Epidermal melanocyte (primary cell): ENCODE data around the gene GALR2.
A peak's percentile ranks its signal among the peaks of the same experiment; 100 is the strongest.

Experiments
- DNase-seq: peaks from one replicate; pipeline ENCODE4 v3.0.0; 2011; ENCODE audit warnings: low spot score; ENCODE audit not compliant: insufficient read length

GALR2 gene

DNA sequence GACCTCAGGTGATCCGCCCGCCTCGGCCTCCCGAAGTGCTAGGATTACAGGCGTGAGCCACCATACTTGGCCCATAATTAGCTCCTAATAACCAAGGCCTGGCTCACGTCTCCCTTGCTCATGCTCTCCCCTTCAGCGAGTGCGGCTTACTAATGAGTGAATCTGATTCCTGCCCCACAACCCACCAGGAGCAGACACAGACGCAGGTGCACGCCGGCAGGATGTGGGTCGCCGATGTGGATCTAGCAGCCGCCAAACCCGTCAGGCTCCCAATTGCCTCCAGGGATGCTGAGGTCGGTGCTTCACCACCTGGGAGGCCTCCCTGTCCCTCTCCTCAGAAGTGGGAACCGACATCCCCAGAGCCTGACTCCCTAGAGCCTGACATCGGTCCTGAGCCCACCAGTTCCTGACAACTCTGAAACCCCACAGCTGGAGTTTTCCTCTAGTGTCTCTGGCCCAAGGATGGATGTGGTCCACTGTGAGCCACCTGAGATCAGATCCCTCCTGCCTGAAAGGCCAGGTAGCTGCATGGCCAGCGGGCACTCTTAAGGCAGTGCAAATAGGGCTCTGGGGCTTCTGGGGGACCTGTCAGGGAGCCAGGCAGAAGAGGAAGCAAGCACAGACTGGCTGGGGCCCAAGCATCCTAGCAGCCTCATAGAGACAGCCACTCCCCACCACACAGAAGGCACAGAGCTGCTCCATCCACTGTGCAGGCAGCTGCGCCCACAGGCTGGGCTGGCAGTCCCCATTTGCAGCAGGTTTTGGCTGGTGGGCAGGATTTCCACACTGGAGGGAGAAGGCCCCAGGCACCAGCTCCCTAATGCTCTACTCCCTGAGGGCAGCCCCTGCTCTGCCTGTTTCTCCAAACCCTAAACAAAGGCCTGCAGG lies 18.2 kb downstream of the GALR2 start:
- no peak for DNase-seq

DNA sequence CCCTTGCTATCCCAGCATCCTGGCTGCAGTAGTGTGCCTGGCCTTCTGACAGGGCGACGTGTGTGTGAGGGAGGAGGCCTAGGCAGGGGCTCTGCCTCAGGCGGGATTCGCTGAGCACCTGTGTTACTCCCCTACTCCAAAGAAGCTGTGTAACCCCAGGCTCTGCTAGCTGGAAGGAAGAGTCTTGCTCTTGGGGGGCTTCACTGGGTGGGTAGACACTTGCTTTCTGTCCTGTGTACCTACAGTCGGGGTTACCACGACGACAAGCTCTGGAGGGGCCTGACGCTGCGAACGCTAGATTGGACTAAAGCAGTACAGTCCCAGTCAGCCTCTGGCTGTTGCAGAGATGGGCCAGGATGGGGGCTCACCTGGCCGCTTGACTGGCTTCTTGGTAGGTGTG lies 19.5 kb downstream of the GALR2 start:
- no peak for DNase-seq

- no peak for DNase-seq
Observed at GRCh38 chr17:76095943-76096342, 21.4 kb downstream of the GALR2 start.

DNA sequence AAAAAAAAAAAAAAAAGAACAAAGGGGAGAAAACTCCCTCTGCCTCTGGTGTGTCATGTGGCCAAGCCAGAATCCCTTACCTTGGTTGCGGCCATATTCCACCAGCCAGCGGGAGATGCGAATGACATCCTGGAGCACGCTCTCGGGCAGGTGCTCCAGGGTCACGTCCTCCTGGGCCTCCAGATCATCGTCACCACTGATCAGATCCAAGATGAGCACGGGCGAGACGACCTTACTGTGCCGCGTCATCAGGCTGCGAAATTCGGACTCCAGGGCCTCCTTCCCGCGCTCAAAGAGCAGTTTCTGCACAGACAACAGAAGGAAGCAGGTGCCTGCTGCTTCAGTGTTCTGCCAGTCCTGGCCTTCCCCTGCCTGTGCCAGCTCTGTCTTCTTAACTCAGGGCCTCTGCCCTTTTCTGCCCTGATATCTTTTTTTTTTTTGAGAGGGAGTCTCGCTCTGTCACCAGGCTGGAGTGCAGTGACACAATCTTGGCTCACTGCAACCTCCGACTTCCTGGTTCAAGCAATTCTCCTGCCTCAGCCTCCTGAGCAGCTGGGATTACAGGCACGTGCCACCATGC lies 23.2 kb downstream of the GALR2 start:
- no peak for DNase-seq

- DNase-seq = no peak
Observed at GRCh38 chr17:76102944-76103273, 28.3 kb downstream of the GALR2 start.

- peak; percentile 85 for DNase-seq
Observed at GRCh38 chr17:76103274-76104139, 28.9 kb downstream of the GALR2 start, which contains the start of gene EXOC7. TSS of gene EXOC7 (minus strand) at chr17:76103787. CDS start at chr17:76103692, 95 bp downstream.

GRCh38 chr17:76104140-76104895 lies 29.7 kb downstream of the GALR2 start:
- no peak for DNase-seq

- DNase-seq = no peak
Observed at GRCh38 chr17:76104896-76105231, 30.3 kb downstream of the GALR2 start.

- DNase-seq = no peak
Observed at GRCh38 chr17:76106703-76107102, 32.1 kb downstream of the GALR2 start.

DNA sequence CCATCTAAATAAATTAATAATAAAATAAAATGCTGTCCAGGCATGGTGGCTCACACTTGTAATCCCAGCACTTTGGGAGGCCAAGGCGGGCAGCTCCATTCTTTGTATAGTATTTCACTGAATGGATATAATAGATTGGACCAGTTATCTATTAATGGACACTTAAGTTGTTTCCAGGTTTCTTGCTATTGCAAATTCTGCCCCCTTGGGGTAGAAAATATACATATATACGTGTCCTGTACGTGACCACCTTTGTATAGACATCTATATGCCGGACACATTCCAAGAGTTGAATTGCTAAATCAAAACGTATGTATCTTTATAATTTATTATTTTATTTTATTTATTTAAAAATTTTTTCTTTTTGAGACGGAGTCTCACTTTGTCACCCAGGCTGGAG lies 32.9 kb downstream of the GALR2 start:
- no peak for DNase-seq

GRCh38 chr17:76111956-76112355 lies 37.4 kb downstream of the GALR2 start:
- DNase-seq = no peak

DNA sequence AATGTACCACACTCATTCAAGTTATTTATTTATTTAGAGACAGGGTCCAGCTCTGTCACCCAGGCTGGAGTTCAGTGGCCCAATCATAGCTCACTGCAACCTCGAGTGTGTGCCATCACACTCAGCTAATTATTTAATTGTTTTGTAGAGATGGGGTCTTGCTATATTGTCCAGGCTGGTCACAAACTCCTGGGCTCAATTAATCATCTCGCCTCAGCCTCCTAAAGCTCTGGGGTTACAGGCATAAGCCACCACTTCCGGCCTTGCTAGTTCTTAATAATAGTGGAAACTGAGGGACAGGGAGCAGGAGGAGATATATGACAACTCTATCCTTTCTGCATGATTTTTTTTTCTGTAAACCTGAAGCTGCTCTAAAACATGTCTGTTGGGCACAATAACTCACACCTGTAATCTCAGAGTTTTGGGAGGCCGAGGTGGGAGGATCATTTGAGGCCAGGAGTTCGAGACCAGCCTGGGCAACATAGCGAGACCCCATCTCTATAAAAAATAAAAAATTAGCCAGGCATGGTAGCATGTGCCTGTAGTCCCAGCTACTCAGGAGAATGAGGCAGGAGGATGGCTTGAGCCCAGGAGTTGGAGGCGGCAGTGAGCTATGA lies 40.7 kb downstream of the GALR2 start:
- no peak for DNase-seq

DNA sequence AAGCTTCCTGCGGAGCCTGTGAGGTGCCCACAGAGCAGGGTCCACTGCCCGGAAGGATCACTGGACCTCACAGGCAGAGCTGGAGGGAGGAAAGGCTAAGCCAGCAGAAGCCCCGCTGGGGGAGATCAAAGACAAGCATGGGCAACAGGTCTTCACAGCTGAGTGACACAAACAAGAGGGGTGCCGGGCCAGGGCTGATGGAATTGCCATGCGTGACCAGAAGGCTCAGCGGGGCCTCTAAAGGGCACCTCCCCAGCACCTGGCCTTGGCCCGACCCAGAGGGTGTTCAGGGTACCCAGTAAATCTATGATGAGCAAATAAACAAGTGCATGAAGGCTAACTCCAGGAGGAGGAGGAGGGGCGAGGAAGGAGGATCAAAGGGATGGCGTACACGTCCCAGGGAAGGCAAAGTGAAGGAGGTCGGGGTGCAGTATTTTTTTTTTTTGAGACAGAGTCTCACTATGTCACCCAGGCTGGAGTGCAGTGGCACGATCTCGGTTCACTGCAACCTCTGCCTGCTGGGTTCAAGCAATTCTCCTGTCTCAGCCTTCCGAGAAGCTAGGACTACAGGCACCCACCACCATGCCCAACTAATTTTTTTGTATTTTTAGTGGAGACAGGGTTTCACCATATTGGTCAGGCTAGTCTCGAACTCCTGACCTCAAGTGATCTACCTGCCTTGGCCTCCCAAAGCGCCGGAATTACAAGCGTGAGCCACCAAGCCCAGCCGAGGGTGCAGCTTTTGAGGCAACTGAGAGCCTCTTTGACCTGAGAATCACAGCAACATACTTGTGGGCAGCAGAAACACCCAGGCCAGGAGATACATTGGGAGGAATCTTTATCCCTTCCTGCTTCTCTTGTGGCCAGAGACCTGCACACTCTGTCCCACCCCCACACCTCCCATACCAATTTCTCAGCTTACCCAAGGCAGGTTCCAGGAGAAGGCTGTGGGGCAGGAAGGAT lies 45.1 kb downstream of the GALR2 start:
- no peak for DNase-seq

DNA sequence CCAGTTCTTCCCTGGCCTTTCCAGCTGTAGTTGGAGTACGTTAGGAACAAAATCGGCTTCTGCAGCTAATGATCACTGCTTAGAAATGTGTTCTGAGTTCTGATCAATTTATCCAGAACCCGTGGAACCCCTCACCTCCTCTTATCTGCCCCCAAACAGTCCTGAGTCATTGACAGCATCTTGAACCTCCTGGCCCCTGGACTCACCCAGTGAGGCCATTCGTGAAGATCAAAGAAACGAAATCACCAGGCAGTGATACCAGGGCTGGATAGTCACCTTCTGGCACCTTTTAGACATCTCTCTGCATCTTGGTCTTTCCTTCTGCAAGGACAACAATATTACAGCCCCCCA lies 46.1 kb downstream of the GALR2 start:
- DNase-seq = no peak

DNA sequence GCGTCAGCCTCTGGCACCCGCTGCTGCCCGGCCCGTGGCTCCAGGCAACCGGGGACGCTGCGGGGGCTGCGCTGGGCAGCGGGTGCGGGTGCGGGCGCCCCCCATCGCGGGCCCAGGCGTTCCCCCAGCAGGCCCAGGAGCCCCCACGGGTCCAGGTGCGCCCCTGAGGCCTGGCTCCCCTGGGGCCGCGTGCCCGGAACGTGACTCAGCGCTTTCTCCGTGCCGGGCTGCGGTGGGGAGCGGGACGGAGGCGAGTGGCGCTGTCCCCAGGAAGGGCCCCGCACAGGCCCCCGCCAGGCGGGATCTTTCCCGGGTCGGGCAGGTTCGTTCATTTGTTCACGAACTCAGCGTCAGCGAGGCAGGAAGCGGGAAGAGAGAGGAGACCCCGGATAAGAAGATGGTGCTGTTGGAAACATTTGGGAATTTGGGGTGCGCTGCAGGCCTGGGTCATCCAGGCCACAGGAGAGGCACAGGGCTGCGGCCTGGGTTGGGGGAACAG lies 47.4 kb downstream of the GALR2 start:
- no peak for DNase-seq

DNA sequence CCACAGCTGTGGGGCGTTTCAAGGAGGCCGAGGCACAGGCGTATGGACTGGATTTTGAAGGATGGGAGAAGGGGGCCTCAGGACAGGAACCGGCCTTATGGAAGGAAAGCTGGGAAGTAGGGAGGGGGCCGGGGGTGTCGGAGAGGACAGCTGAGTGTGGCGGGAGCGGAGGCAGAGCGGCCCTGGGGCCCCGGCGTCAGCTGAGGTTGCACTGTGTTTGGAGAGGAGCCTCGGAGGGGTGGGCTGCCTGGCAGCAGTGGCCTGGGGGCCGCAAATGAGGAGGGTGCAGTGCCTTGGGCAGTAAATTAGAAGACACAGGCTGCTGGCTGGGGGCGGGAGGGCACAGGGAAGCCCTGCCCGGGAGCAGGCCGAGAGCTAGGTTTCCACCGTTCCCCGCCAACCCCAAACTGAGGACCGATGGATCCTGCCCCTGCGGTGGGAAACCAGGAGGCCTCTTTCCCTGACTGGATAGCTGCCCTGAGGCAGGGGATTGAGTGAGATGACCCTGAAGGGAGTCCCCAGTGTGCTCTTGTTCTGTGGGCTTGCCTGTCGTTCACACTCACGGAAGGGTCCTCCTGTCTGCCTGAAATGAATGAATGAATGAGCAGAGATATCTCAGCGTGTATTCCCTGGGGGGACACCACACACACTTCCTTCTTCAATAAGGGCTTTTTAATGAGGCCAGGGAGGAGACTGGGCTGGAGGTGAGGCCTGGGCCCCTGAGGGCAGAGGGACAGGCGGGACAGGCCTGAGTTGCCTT lies 48.0 kb downstream of the GALR2 start:
- no peak for DNase-seq

GRCh38 chr17:76123191-76123499 lies 48.6 kb downstream of the GALR2 start:
- DNase-seq = no peak

DNA sequence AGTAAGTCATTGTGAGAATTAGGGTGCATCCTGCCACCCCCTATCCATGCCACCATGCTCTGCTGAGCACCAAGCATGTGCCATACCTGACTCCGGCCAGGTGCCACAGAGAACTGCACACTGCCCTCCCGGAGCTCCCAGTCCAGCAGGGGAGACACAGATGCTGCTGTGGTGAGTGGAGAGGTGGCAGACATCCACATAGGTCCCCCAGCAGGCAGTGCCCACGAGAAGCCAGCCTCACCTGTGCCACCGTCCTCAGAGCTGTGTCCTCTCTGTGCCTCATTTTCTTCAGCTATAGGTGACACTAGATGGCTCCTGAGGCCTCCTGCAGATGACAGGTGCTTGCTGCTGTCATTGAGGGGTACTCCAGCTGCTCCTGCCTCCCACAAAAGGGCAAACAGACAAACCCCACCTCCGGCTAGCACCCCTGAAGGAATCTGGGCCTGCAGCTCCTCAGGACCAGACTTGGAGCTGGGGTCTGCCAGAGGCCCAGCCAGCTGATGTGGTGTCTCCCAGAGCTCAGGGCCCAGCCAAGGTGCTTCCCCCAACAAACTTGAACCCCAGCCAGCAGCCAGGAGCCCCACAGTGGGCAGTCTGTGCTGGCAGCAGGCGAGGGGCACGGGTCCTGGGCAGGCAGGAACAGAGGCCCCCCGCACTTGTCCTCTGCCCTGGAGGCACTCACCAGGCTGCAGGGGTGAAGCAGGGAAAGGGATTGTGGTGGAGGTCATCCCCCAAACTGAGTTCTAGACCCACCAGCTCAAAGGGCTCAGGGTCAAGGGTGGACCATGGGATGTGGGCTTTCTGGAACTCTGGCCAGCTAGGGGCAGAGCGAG lies 49.4 kb downstream of the GALR2 start:
- DNase-seq = no peak
